SJCRH30 (cell line): ENCODE results near the gene LURAP1L. TPM values are rescaled to one million over a fixed set of nuclear protein-coding genes. Genes with fewer than 3 reads are reported as not detected.

Experiments
- DNase-seq, 2 experiments: peaks; one replicate each; pipeline ENCODE4 v3.0.0-alpha.2; 2015 to 2020
- H3K27ac ChIP-seq: fragments of 250-450 bp; sonication (Bioruptor Pico); 2 replicates; pipeline ENCODE4 v1.5.1; 2020; ENCODE audit warnings: mild to moderate bottlenecking, moderate library complexity
- H3K27me3 ChIP-seq: fragments of 250-450 bp; sonication (Bioruptor Pico); 2 replicates; pipeline ENCODE4 v1.5.1; 2020; ENCODE audit warnings: mild to moderate bottlenecking, moderate library complexity
- H3K36me3 ChIP-seq: fragments of 250-450 bp; sonication (Bioruptor Pico); 2 replicates; pipeline ENCODE4 v1.5.1; 2020; ENCODE audit warnings: mild to moderate bottlenecking, moderate library complexity
- H3K4me1 ChIP-seq: fragments of 250-450 bp; sonication (Bioruptor Pico); 2 replicates; pipeline ENCODE4 v1.5.1; 2020; ENCODE audit warnings: mild to moderate bottlenecking, moderate library complexity
- H3K4me3 ChIP-seq: fragments of 250-450 bp; sonication (Bioruptor Pico); 2 replicates; pipeline ENCODE4 v1.5.1; 2020; ENCODE audit warnings: mild to moderate bottlenecking, moderate library complexity
- H3K9me3 ChIP-seq: fragments of 250-450 bp; sonication (Bioruptor Pico); replicated peaks from 2 replicates; pipeline ENCODE4 v1.5.1; 2020; ENCODE audit warnings: mild to moderate bottlenecking, moderate library complexity
- total RNA-seq: library from RNA; depleted of rRNA; stranded (reverse); fragments of >200 nt; shearing (Covaris generic); gene quantifications from 2 replicates; pipeline ENCODE4 v1.2.3, GENCODE V29; 2014

LURAP1L gene
- total RNA-seq, 1 experiment from 2014 or later = 6.4 TPM

- no peak overlapping the region for H3K4me3 ChIP-seq
- H3K9me3 ChIP-seq = no peaks in the 10 kb centered on the region
These were observed 9.6 kb upstream of the LURAP1L start for GRCh38 chr9:12765088-12765798.

GRCh38 chr9:12766357-12766756, 8.5 kb upstream of the LURAP1L start:
- H3K9me3 ChIP-seq = no peaks in the 10 kb centered on the region
- H3K36me3 ChIP-seq = no peaks in the 10 kb centered on the region
- no peak for DNase-seq
- no peaks in the 10 kb centered on the region; the same call in 1 of the 2 replicates for H3K4me1 ChIP-seq
- H3K4me3 ChIP-seq = no peak overlapping the region
- H3K27me3 ChIP-seq = no peaks in the 10 kb centered on the region
- no peak overlapping the region for H3K27ac ChIP-seq

More at GRCh38 chr9:12765088-12765798, 9.6 kb upstream of the LURAP1L start:
- Histone ChIP-seq H3K27ac (no peak overlapping the region), H3K4me1 (no peaks in the 10 kb centered on the region; the same call in 1 of the 2 replicates), H3K27me3 (no peaks in the 10 kb centered on the region), H3K36me3 (no peaks in the 10 kb centered on the region)
- no peak for DNase-seq

GRCh38 chr9:12770261-12770660, 4.6 kb upstream of the LURAP1L start:
- Histone ChIP-seq H3K27me3 (no peaks in the 10 kb centered on the region), H3K27ac (no peak overlapping the region), H3K9me3 (no peaks in the 10 kb centered on the region), H3K4me3 (no peak overlapping the region), H3K4me1 (no peaks in the 10 kb centered on the region), H3K36me3 (no peaks in the 10 kb centered on the region)
- no peak for DNase-seq

- no peaks in the 10 kb centered on the region for H3K9me3 ChIP-seq
- DNase-seq = no peak
These were observed 2.9 kb upstream of the LURAP1L start for GRCh38 chr9:12771891-12772290.

GRCh38 chr9:12773562-12773961, 1.3 kb upstream of the LURAP1L start:
- peaks cover 5% of the 10 kb centered on the region; the same call in 1 of the 2 replicates for H3K4me1 ChIP-seq

More at GRCh38 chr9:12771891-12772290, 2.9 kb upstream of the LURAP1L start:
- H3K27ac ChIP-seq = no peak overlapping the region
- H3K36me3 ChIP-seq = no peaks in the 10 kb centered on the region
- H3K4me3 ChIP-seq = no peak overlapping the region
- H3K27me3 ChIP-seq = no peaks in the 10 kb centered on the region
- no peaks in the 10 kb centered on the region for H3K4me1 ChIP-seq

GRCh38 chr9:12775679-12776512, 1.1 kb downstream of the LURAP1L start:
- H3K4me3 ChIP-seq = peak overlapping the region; percentile 62
- DNase-seq = peak; percentile 84 to 87
- H3K9me3 ChIP-seq = no peaks in the 10 kb centered on the region
- H3K27ac ChIP-seq = peak overlapping the region; percentile 91
- H3K4me1 ChIP-seq = peaks cover 5% of the 10 kb centered on the region; the same call in 1 of the 2 replicates
- no peaks in the 10 kb centered on the region for H3K27me3 ChIP-seq
- H3K36me3 ChIP-seq = no peaks in the 10 kb centered on the region

More at GRCh38 chr9:12773562-12773961, 1.3 kb upstream of the LURAP1L start:
- Histone ChIP-seq H3K4me3 (no peak overlapping the region), H3K27ac (no peak overlapping the region), H3K9me3 (no peaks in the 10 kb centered on the region), H3K36me3 (no peaks in the 10 kb centered on the region), H3K27me3 (no peaks in the 10 kb centered on the region)
- DNase-seq = no peak

- Histone ChIP-seq H3K27ac (peak overlapping the region; percentile 91), H3K36me3 (no peaks in the 10 kb centered on the region), H3K27me3 (no peaks in the 10 kb centered on the region), H3K9me3 (no peaks in the 10 kb centered on the region), H3K4me1 (peaks cover 5% of the 10 kb centered on the region; the same call in 1 of the 2 replicates), H3K4me3 (peak overlapping the region; percentile 62)
- DNase-seq = peak; percentile 96 to 97
These were observed 1.8 kb downstream of the LURAP1L start for GRCh38 chr9:12776513-12777055.

GRCh38 chr9:12777121-12778022, 2.6 kb downstream of the LURAP1L start:
- H3K4me3 ChIP-seq = peak overlapping the region; percentile 62
- no peaks in the 10 kb centered on the region for H3K27me3 ChIP-seq
- H3K27ac ChIP-seq = peak overlapping the region; percentile 91
- H3K9me3 ChIP-seq = peaks cover 2% of the 10 kb centered on the region; the same call in 1 of the 2 replicates
- DNase-seq = peak in 1 of 2 experiments; percentile 6
- H3K36me3 ChIP-seq = no peaks in the 10 kb centered on the region
- H3K4me1 ChIP-seq = peaks cover 5% of the 10 kb centered on the region; the same call in 1 of the 2 replicates

- no peak for DNase-seq
- Histone ChIP-seq H3K4me1 (peaks cover 5% of the 10 kb centered on the region; the same call in 1 of the 2 replicates), H3K27me3 (no peaks in the 10 kb centered on the region), H3K36me3 (no peaks in the 10 kb centered on the region), H3K4me3 (no peak overlapping the region), H3K9me3 (peaks cover 2% of the 10 kb centered on the region; the same call in 1 of the 2 replicates), H3K27ac (no peak overlapping the region)
These were observed 3.6 kb downstream of the LURAP1L start for GRCh38 chr9:12778389-12778788.

GRCh38 chr9:12781226-12781733, 6.5 kb downstream of the LURAP1L start:
- DNase-seq = no peak
- no peaks in the 10 kb centered on the region for H3K27me3 ChIP-seq
- H3K36me3 ChIP-seq = no peaks in the 10 kb centered on the region
- H3K4me1 ChIP-seq = peaks cover 12% of the 10 kb centered on the region
- no peak overlapping the region for H3K4me3 ChIP-seq
- H3K9me3 ChIP-seq = peaks cover 2% of the 10 kb centered on the region; the same call in 1 of the 2 replicates
- H3K27ac ChIP-seq = no peak overlapping the region

- no peak for DNase-seq
- H3K36me3 ChIP-seq = no peaks in the 10 kb centered on the region
- H3K4me1 ChIP-seq = peaks cover 6% of the 10 kb centered on the region
- no peak overlapping the region for H3K4me3 ChIP-seq
- H3K27me3 ChIP-seq = no peaks in the 10 kb centered on the region
- H3K9me3 ChIP-seq = peaks cover 2% of the 10 kb centered on the region; the same call in 1 of the 2 replicates
- 0 out of 2 replicates have a peak overlapping the region, but pooled peaks have one; percentile 10 for H3K27ac ChIP-seq
These were observed 9.1 kb downstream of the LURAP1L start for GRCh38 chr9:12783767-12784460.

- no peaks in the 10 kb centered on the region for H3K36me3 ChIP-seq
- peaks cover 2% of the 10 kb centered on the region; the same call in 1 of the 2 replicates for H3K9me3 ChIP-seq
- DNase-seq = peak; percentile 34 to 44
- H3K27me3 ChIP-seq = no peaks in the 10 kb centered on the region
- H3K4me3 ChIP-seq = no peak overlapping the region
- 0 out of 2 replicates have a peak overlapping the region, but pooled peaks have one; percentile 10 for H3K27ac ChIP-seq
- H3K4me1 ChIP-seq = peaks cover 6% of the 10 kb centered on the region
These were observed 9.8 kb downstream of the LURAP1L start for GRCh38 chr9:12784461-12785259.
